Measurements from ENCODE around the gene DIPK1C. TPM values are rescaled to one million over a fixed set of nuclear protein-coding genes. Genes with fewer than 3 reads are reported as not detected.

Gene DIPK1C
- total and polyA plus RNA-seq, 2 donors (not counting 1 experiment from before 2014, with no cell fraction given): not detected

DNA sequence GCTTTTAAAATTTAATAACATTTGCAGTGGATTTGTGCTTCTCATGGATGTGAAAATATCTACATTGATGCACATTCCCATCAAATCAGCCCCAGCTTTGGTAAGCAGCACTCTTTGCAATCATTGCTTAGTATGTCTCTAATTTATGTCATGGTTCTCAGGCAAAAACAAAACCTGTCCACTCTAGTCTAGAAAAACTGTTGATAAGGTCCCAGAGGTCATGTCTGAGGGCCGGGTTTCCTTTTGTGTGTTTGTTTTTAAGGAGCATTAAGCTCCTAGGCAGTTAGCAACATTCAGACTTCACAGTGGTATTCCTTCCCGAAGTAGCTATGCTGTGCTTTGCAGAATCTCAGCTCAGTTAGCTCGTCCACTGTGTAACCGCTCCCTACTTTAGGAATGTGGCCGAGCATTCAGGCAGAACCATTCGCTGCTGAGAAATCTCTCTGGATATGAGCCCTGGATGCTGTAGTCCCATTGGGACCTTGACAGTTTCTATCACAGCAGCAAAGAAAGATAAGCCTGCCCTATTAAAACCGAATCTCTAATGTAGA lies 4.0 kb downstream of the DIPK1C start:
- no peak for TF ChIP-seq EZH2 (IDR thresholded peaks at IDR 0.05; ENCODE audit: borderline replicate concordance, insufficient read depth, low read depth, low read length, poor library complexity, severe bottlenecking)
- TF ChIP-seq, protein P1, sequence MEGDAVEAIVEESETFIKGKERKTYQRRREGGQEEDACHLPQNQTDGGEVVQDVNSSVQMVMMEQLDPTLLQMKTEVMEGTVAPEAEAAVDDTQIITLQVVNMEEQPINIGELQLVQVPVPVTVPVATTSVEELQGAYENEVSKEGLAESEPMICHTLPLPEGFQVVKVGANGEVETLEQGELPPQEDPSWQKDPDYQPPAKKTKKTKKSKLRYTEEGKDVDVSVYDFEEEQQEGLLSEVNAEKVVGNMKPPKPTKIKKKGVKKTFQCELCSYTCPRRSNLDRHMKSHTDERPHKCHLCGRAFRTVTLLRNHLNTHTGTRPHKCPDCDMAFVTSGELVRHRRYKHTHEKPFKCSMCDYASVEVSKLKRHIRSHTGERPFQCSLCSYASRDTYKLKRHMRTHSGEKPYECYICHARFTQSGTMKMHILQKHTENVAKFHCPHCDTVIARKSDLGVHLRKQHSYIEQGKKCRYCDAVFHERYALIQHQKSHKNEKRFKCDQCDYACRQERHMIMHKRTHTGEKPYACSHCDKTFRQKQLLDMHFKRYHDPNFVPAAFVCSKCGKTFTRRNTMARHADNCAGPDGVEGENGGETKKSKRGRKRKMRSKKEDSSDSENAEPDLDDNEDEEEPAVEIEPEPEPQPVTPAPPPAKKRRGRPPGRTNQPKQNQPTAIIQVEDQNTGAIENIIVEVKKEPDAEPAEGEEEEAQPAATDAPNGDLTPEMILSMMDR (IDR thresholded peaks at IDR 0.05): no peak
- no peak overlapping the region for H3K27ac ChIP-seq (ENCODE audit: low read length in 2 of 2)
- H3K9ac ChIP-seq (ENCODE audit: low read length): no peak overlapping the region
- ChIA-PET POLR2A (no interaction called here), CTCF (no interaction called here)
- H4K20me1 ChIP-seq (ENCODE audit: control insufficient read depth, insufficient read depth, low read length, poor library complexity, severe bottlenecking): no peaks in the 10 kb centered on the region
- no peak for ATAC-seq (ENCODE audit: low read depth)
- no peak overlapping the region for H3K4me3 ChIP-seq (ENCODE audit: control extremely low read depth in 1 of 5, extremely low read depth in 1 of 5, insufficient read depth in 1 of 5, low read depth in 2 of 5, low read length in 4 of 5)
- H2AFZ ChIP-seq (ENCODE audit: insufficient read depth, low read depth, low read length, poor library complexity, severe bottlenecking): no peak overlapping the region
- Mint-ChIP-seq H3K9me3 (ENCODE audit: insufficient read depth) (no peaks in the 10 kb centered on the region), H3K4me1 (peaks cover 4% of the 10 kb centered on the region), H3K27ac (no peak overlapping the region), H3K4me3 (no peak overlapping the region), H3K27me3 (peaks cover 26% of the 10 kb centered on the region)
- 84% methylated on average over 6 of the region's 7 CpGs for WGBS (ENCODE audit: insufficient coverage)
- no peak overlapping the region for H3K4me2 ChIP-seq (replicated peaks; ENCODE audit: low read depth, low read length, poor library complexity, severe bottlenecking)
- peaks cover 0 to 39% (median 6%) of the 10 kb centered on the region in 4 experiments for H3K27me3 ChIP-seq (replicated peaks in 1 of 4; ENCODE audit: control extremely low read depth in 1 of 4, control insufficient read depth in 3 of 4, insufficient read depth in 4 of 4, low read length in 3 of 4)
- DNase-seq: no peak
- peaks cover 7 to 9% of the 10 kb centered on the region in 2 donors for H3K4me1 ChIP-seq (ENCODE audit: control insufficient read depth in 2 of 2, insufficient read depth in 2 of 2, low read length in 2 of 2)
- no peaks in the 10 kb centered on the region for H3K79me2 ChIP-seq (ENCODE audit: control insufficient read depth, insufficient read depth, low read length)
- intact Hi-C loops (cut with micrococcal nuclease): no loop called here
- no peaks in the 10 kb centered on the region for H3K9me3 ChIP-seq (ENCODE audit: control extremely low read depth in 1 of 3, control insufficient read depth in 2 of 3, insufficient read depth in 1 of 3, low read length in 2 of 3)
- H3K36me3 ChIP-seq (replicated peaks in 1 of 2; ENCODE audit: control extremely low read depth in 1 of 2, control insufficient read depth in 1 of 2, extremely low read depth in 1 of 2, insufficient read depth in 2 of 2, low read length in 1 of 2): no peaks in the 10 kb centered on the region

DNA sequence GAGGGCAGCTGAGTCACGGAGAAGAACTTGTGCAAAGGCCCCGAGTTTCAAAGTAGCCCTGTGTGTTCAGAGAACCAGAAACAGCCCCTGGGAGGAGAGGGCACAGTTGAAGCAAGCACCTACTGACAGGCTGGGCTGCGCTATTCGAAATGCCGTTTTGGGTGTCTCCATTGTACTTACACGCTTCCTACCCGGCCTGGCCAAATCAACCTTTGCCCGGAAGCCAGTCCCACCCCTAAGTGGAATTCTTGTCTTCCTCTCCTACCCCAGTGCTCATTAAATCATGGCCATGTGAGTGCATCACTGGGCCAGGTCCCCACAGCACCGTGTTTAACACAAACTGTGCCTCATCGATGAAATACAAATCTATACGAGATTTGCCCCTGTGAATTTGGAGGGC lies 6.0 kb downstream of the DIPK1C start:
- no peak for ATAC-seq (ENCODE audit: low read depth)
- no peak overlapping the region for H3K27ac ChIP-seq (ENCODE audit: low read length in 2 of 2)
- no peaks in the 10 kb centered on the region for H3K79me2 ChIP-seq (ENCODE audit: control insufficient read depth, insufficient read depth, low read length)
- ChIA-PET CTCF (no interaction called here), POLR2A (no interaction called here)
- H4K20me1 ChIP-seq (ENCODE audit: control insufficient read depth, insufficient read depth, low read length, poor library complexity, severe bottlenecking): no peaks in the 10 kb centered on the region
- no peaks in the 10 kb centered on the region for H3K9me3 ChIP-seq (ENCODE audit: control extremely low read depth in 1 of 3, control insufficient read depth in 2 of 3, insufficient read depth in 1 of 3, low read length in 2 of 3)
- intact Hi-C loops (cut with micrococcal nuclease): no loop called here
- Mint-ChIP-seq H3K27me3 (peaks cover 19% of the 10 kb centered on the region), H3K4me1 (no peaks in the 10 kb centered on the region), H3K9me3 (ENCODE audit: insufficient read depth) (no peaks in the 10 kb centered on the region), H3K27ac (no peak overlapping the region), H3K4me3 (no peak overlapping the region)
- no peak overlapping the region for H3K4me2 ChIP-seq (replicated peaks; ENCODE audit: low read depth, low read length, poor library complexity, severe bottlenecking)
- no peak for DNase-seq
- no peak overlapping the region for H2AFZ ChIP-seq (ENCODE audit: insufficient read depth, low read depth, low read length, poor library complexity, severe bottlenecking)
- TF ChIP-seq, protein P1 (IDR thresholded peaks at IDR 0.05): no peak
- TF ChIP-seq EZH2 (IDR thresholded peaks at IDR 0.05; ENCODE audit: borderline replicate concordance, insufficient read depth, low read depth, low read length, poor library complexity, severe bottlenecking): no peak
- 90% methylated on average over 11 of the region's 11 CpGs for WGBS (ENCODE audit: insufficient coverage)
- H3K27me3 ChIP-seq (replicated peaks in 1 of 4; ENCODE audit: control extremely low read depth in 1 of 4, control insufficient read depth in 3 of 4, insufficient read depth in 4 of 4, low read length in 3 of 4): peaks cover 0 to 29% (median 5%) of the 10 kb centered on the region in 4 experiments
- H3K4me1 ChIP-seq (ENCODE audit: control insufficient read depth in 2 of 2, insufficient read depth in 2 of 2, low read length in 2 of 2): peaks cover 1 to 2% of the 10 kb centered on the region in 2 donors
- H3K9ac ChIP-seq (ENCODE audit: low read length): no peak overlapping the region
- H3K4me3 ChIP-seq (ENCODE audit: control extremely low read depth in 1 of 5, extremely low read depth in 1 of 5, insufficient read depth in 1 of 5, low read depth in 2 of 5, low read length in 4 of 5): no peak overlapping the region
- no peaks in the 10 kb centered on the region for H3K36me3 ChIP-seq (replicated peaks in 1 of 2; ENCODE audit: control extremely low read depth in 1 of 2, control insufficient read depth in 1 of 2, extremely low read depth in 1 of 2, insufficient read depth in 2 of 2, low read length in 1 of 2)

All from B cell (primary cell).